ENCODE data around the gene FBXO11. TPM values are rescaled to one million over a fixed set of nuclear protein-coding genes. Genes with fewer than 3 reads are reported as not detected.

FBXO11 gene
- total RNA-seq, 2 donors from 2014 or later: 53.8 to 99.8 TPM

DNA sequence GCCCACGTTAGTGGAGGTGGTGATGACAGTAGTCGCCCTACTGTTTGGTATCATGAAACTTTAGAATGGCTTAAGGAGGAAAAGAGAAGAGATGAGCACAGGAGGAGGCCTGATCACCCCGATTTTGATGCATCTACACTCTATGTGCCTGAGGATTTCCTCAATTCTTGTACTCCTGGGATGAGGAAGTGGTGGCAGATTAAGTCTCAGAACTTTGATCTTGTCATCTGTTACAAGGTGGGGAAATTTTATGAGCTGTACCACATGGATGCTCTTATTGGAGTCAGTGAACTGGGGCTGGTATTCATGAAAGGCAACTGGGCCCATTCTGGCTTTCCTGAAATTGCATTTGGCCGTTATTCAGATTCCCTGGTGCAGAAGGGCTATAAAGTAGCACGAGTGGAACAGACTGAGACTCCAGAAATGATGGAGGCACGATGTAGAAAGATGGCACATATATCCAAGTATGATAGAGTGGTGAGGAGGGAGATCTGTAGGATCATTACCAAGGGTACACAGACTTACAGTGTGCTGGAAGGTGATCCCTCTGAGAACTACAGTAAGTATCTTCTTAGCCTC is 107.2 kb downstream of the FBXO11 start:
- no peak overlapping the region for H3K4me3 ChIP-seq
- DNase-seq (ENCODE audit: low spot score) (no peak), ATAC-seq (ENCODE audit: insufficient number of reproducible peaks, low FRiP score, low read depth) (no peak)
- H3K4me1 ChIP-seq (ENCODE audit: control insufficient read depth in 1 of 2, low read depth in 2 of 2): no peaks in the 10 kb centered on the region
- H3K36me3 ChIP-seq: peaks cover 67% of the 10 kb centered on the region
- TF ChIP-seq, protein P1, sequence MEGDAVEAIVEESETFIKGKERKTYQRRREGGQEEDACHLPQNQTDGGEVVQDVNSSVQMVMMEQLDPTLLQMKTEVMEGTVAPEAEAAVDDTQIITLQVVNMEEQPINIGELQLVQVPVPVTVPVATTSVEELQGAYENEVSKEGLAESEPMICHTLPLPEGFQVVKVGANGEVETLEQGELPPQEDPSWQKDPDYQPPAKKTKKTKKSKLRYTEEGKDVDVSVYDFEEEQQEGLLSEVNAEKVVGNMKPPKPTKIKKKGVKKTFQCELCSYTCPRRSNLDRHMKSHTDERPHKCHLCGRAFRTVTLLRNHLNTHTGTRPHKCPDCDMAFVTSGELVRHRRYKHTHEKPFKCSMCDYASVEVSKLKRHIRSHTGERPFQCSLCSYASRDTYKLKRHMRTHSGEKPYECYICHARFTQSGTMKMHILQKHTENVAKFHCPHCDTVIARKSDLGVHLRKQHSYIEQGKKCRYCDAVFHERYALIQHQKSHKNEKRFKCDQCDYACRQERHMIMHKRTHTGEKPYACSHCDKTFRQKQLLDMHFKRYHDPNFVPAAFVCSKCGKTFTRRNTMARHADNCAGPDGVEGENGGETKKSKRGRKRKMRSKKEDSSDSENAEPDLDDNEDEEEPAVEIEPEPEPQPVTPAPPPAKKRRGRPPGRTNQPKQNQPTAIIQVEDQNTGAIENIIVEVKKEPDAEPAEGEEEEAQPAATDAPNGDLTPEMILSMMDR (IDR thresholded peaks at IDR 0.05): no peak
- H3K9me3 ChIP-seq: peaks cover 8% of the 10 kb centered on the region
- no peaks in the 10 kb centered on the region for H3K27me3 ChIP-seq (replicated peaks; ENCODE audit: insufficient read depth)
- no peak overlapping the region for H3K27ac ChIP-seq

GRCh38 chr2:47798631-47799030 is 107.7 kb downstream of the FBXO11 start:
- H3K27ac ChIP-seq: no peak overlapping the region
- DNase-seq (ENCODE audit: low spot score): no peak
- no peak overlapping the region for H3K4me3 ChIP-seq
- H3K9me3 ChIP-seq: peaks cover 8% of the 10 kb centered on the region
- no peak for ATAC-seq (ENCODE audit: insufficient number of reproducible peaks, low FRiP score, low read depth)
- H3K36me3 ChIP-seq: peaks cover 64% of the 10 kb centered on the region
- TF ChIP-seq, protein P1 (IDR thresholded peaks at IDR 0.05): no peak
- H3K4me1 ChIP-seq (ENCODE audit: control insufficient read depth in 1 of 2, low read depth in 2 of 2): no peaks in the 10 kb centered on the region
- H3K27me3 ChIP-seq (replicated peaks; ENCODE audit: insufficient read depth): no peaks in the 10 kb centered on the region

DNA sequence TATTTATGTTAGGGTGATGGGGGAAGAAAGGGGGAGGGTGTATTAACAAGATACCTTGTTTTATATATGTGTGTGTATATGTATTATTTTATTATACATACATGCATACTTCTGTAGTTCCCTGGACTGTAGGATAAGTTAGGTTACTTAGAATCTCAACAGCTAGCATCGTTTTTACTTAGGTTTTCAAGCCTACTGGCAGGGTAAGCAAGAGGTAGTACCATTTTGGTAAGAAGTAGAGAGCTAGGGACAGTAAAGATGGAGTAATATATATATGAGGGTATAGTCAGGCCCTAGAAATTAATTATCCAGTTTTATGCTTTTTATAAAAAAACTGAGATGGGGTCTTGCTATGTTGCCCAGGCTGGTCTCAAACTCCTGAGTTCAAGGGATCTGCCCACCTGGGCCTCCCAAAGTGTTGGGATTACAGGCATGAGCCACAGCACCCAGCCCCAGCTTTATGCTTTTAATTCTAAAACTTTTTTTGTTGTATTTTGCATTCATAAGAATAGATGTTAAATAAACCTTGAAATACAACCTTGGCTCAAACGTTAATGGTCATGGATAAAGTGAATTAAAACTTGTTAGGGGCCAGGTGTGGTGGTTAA is 110.1 kb downstream of the FBXO11 start:
- TF ChIP-seq, protein P1 (IDR thresholded peaks at IDR 0.05): no peak
- H3K9me3 ChIP-seq: no peaks in the 10 kb centered on the region
- H3K36me3 ChIP-seq: peaks cover 48% of the 10 kb centered on the region
- H3K27ac ChIP-seq: no peak overlapping the region
- H3K27me3 ChIP-seq (replicated peaks; ENCODE audit: insufficient read depth): no peaks in the 10 kb centered on the region
- no peak overlapping the region for H3K4me3 ChIP-seq
- DNase-seq (ENCODE audit: low spot score) (no peak), ATAC-seq (ENCODE audit: insufficient number of reproducible peaks, low FRiP score, low read depth) (no peak)
- no peaks in the 10 kb centered on the region for H3K4me1 ChIP-seq (ENCODE audit: control insufficient read depth in 1 of 2, low read depth in 2 of 2)

DNA sequence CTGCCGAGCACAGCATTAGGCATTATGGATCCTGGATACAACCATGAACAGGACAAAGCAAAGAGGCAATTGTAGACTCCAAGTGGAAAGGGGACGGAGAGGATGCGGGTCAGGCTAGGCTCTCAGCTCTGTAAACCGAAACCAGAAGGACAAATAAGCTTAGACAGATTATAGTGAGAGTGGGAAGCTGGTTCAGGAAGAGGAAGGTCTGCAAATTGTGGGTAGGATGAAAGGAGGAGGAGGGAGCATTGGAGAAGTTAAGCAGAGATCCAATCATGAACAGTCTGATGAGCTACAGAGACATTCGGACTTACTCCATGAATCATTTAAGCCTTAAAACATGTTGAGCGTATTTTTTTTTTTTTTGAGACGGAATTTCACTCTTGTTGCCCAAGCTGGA is 120.3 kb downstream of the FBXO11 start:
- Histone ChIP-seq H3K4me3 (no peak overlapping the region), H3K27me3 (replicated peaks; ENCODE audit: insufficient read depth) (no peaks in the 10 kb centered on the region), H3K36me3 (no peaks in the 10 kb centered on the region), H3K9me3 (no peaks in the 10 kb centered on the region), H3K27ac (no peak overlapping the region), H3K4me1 (ENCODE audit: control insufficient read depth in 1 of 2, low read depth in 2 of 2) (peaks cover 8 to 21% of the 10 kb centered on the region in 2 donors)
- ATAC-seq (ENCODE audit: insufficient number of reproducible peaks, low FRiP score, low read depth): no peak
- DNase-seq (ENCODE audit: low spot score): no peak
- TF ChIP-seq, protein P1 (IDR thresholded peaks at IDR 0.05): no peak

GRCh38 chr2:47784352-47784851 is 121.9 kb downstream of the FBXO11 start:
- Histone ChIP-seq H3K4me3 (peak overlapping the region; percentile 87), H3K36me3 (no peaks in the 10 kb centered on the region), H3K9me3 (no peaks in the 10 kb centered on the region), H3K27ac (no peak overlapping the region), H3K4me1 (ENCODE audit: control insufficient read depth in 1 of 2, low read depth in 2 of 2) (peaks cover 8 to 21% of the 10 kb centered on the region in 2 donors), H3K27me3 (replicated peaks; ENCODE audit: insufficient read depth) (no peaks in the 10 kb centered on the region)
- DNase-seq (ENCODE audit: low spot score) (no peak), ATAC-seq (ENCODE audit: insufficient number of reproducible peaks, low FRiP score, low read depth) (no peak)
- TF ChIP-seq, protein P1 (IDR thresholded peaks at IDR 0.05): no peak

All from thoracic aorta (tissue), 2 donors.